GM12864 (cell line): ENCODE measurements around the gene IMMP2L.

Experiments used
- DNase-seq: peaks from one replicate; pipeline ENCODE4 v3.0.0-alpha.2; 2011; ENCODE audit warnings: low read depth
- H3K4me3 ChIP-seq: 2 replicates; pipeline ENCODE4 v1.5.1; 2011; ENCODE audit warnings: mild to moderate bottlenecking, low read depth, low read length, control low read depth
- TF ChIP-seq, protein P1 (sequence below): IDR thresholded peaks from 2 replicates; pipeline ENCODE4 v1.5.1; 2011; ENCODE audit warnings: low read depth, mild to moderate bottlenecking, moderate library complexity, low read length, control low read depth, inconsistent platforms; ENCODE audit errors: missing control alignments

Gene IMMP2L

DNA sequence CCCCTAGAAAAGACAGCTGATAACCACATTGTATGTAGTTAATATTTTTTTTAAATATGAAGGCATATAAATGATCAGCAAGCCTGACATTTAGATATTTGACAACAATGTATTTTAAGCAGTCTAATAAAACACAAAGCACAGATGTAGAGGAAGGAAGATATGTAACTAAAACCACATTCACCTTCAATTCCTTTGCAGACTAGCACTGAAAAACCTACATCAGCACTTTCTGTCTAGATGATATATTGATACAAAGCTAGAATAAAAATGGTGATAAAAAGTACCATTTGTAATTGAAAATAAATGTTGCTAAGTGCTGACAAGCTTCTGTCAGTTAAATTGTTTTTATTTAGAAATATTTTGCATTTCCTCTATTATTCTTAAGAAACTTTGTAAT lies 153.6 kb downstream of the IMMP2L start:
- no peak overlapping the region for H3K4me3 ChIP-seq
- TF ChIP-seq, protein P1, sequence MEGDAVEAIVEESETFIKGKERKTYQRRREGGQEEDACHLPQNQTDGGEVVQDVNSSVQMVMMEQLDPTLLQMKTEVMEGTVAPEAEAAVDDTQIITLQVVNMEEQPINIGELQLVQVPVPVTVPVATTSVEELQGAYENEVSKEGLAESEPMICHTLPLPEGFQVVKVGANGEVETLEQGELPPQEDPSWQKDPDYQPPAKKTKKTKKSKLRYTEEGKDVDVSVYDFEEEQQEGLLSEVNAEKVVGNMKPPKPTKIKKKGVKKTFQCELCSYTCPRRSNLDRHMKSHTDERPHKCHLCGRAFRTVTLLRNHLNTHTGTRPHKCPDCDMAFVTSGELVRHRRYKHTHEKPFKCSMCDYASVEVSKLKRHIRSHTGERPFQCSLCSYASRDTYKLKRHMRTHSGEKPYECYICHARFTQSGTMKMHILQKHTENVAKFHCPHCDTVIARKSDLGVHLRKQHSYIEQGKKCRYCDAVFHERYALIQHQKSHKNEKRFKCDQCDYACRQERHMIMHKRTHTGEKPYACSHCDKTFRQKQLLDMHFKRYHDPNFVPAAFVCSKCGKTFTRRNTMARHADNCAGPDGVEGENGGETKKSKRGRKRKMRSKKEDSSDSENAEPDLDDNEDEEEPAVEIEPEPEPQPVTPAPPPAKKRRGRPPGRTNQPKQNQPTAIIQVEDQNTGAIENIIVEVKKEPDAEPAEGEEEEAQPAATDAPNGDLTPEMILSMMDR, result no peak
- DNase-seq, result no peak

GRCh38 chr7:111407258-111407657 lies 155.0 kb downstream of the IMMP2L start:
- TF ChIP-seq, protein P1, result no peak
- DNase-seq, result no peak
- H3K4me3 ChIP-seq, result no peak overlapping the region

- TF ChIP-seq, protein P1, result no peak
- DNase-seq, result no peak
- no peak overlapping the region for H3K4me3 ChIP-seq
These were observed 156.7 kb downstream of the IMMP2L start for GRCh38 chr7:111405621-111406020.

- no peak overlapping the region for H3K4me3 ChIP-seq
- DNase-seq, result no peak
- TF ChIP-seq, protein P1, result no peak
These were observed 160.8 kb downstream of the IMMP2L start for GRCh38 chr7:111401516-111401915.

DNA sequence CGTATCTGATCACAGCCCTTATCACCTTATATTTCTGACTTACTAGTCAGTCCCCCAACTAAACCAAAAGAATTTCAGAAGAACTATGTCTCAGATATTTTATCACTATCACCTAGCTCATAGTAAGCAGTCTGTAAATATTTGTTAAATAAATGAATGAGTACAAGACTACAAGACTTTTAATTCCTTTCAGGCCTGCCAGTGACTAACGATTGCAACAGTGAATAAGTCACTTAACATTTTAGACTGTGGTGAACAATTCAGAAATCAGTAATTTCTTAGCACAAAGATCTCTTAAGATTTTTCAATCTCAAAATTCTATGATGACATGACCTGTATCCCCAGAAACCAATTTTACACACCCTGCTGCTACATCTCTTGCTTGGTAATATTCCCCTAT lies 162.2 kb downstream of the IMMP2L start:
- TF ChIP-seq, protein P1, result no peak
- no peak overlapping the region for H3K4me3 ChIP-seq
- no peak for DNase-seq

DNA sequence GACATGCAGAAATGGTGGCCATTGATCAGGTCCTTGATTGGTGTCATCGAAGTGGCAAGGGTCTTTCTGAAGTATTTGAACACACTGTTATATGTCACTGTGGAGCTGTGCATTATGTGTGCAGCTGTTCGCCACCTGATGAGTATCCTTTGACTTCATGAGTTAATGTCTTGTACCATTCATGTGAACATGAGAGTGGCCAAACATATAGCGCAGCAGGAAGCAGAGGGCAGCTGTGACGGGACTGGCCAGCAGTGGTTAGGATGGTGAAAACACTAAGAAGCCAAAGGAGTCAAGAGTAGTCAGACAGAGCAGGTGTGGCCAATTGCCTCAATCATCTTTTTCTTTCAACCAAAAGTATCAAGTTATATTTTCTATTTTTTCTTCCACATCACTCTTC lies 167.4 kb downstream of the IMMP2L start:
- TF ChIP-seq, protein P1, result no peak
- no peak for DNase-seq
- no peak overlapping the region for H3K4me3 ChIP-seq

- H3K4me3 ChIP-seq, result no peak overlapping the region
- TF ChIP-seq, protein P1, result no peak
- no peak for DNase-seq
These were observed 169.1 kb downstream of the IMMP2L start for GRCh38 chr7:111393011-111393754.
